GM12878 (cell line): Measurements from ENCODE around the gene UIMC1. TPM values are rescaled to one million over a fixed set of nuclear protein-coding genes. Genes with fewer than 3 reads are reported as not detected.

Experiments
- ATAC-seq: fragments of 200-7000 bp; cut with Tn5 transposase; 3 replicates; pipeline ENCODE4 v1.9.1; 2020; ENCODE audit warnings: mild to moderate bottlenecking, moderate library complexity
- BruUV-seq: library from RNA; stranded (reverse); fragments of 400-500 nt; replicated peaks from 2 replicates; lab custom pipeline; 2021; lab: Mats Ljungman, UMichigan
- CTCF ChIA-PET: fragments of 300-600 bp; sonication (Branson Sonifier 250); formaldehyde crosslinking; extraction: SDS; loops from one replicate; lab custom pipeline; 2021; ENCODE audit warnings: inconsistent platforms; lab: Yijun Ruan, JAX
- POLR2A ChIA-PET: fragments of 350-600 bp; formaldehyde crosslinking; extraction: SDS; loops from one replicate; lab custom pipeline; 2021; ENCODE audit warnings: inconsistent platforms; lab: Charles Lee
- RAD21 ChIA-PET: fragments of 300-600 bp; sonication (Branson Sonifier 250); formaldehyde crosslinking; loops from one replicate; lab custom pipeline; 2023; ENCODE audit warnings: antibody characterized with exemption; ENCODE audit not compliant: unreplicated experiment; lab: Charles Lee
- SMC1A ChIA-PET: fragments of 300-600 bp; sonication (Branson Sonifier 250); formaldehyde crosslinking; loops from one replicate; lab custom pipeline; 2023; ENCODE audit not compliant: unreplicated experiment, uncharacterized antibody; lab: Charles Lee
- DNase-seq: peaks from one replicate; pipeline ENCODE4 v3.0.0-alpha.2; 2011; ENCODE audit warnings: low read depth, low spot score
- FAIRE-seq: peaks from 3 replicates; lab custom pipeline; 2011; peaks lifted over from hg19 to GRCh38; lab: Jason Lieb, UNC
- H2AFZ ChIP-seq: 2 replicates; pipeline ENCODE4 v1.6.0; 2011; ENCODE audit warnings: low read depth, low read length, control low read depth; ENCODE audit not compliant: control insufficient read depth
- H3K27ac ChIP-seq: 2 replicates; pipeline ENCODE4 v1.5.1; 2011; ENCODE audit warnings: control low read depth; ENCODE audit not compliant: control insufficient read depth, insufficient read depth
- H3K27me3 ChIP-seq, 2 experiments: replicated peaks in 1 of 2; 2 replicates each; pipeline versions ENCODE4 v1.6.0 to v1.6.1; 2011; ENCODE audit warnings: low read length in 1 of 2; ENCODE audit not compliant: control insufficient read depth in 2 of 2, insufficient read depth in 2 of 2
- H3K36me3 ChIP-seq, 2 experiments: 2 replicates each; pipeline ENCODE4 v1.5.1; 2011; ENCODE audit warnings: low read length in 1 of 2; ENCODE audit not compliant: control insufficient read depth in 2 of 2, insufficient read depth in 2 of 2
- H3K4me1 ChIP-seq: 2 replicates; pipeline ENCODE4 v1.6.1; 2011; ENCODE audit warnings: mild to moderate bottlenecking, low read length, moderate library complexity, mixed read lengths; ENCODE audit not compliant: control insufficient read depth, insufficient read depth
- H3K4me2 ChIP-seq: 2 replicates; pipeline ENCODE4 v1.6.0; 2011; ENCODE audit warnings: control low read depth; ENCODE audit not compliant: control insufficient read depth, insufficient read depth
- H3K4me3 ChIP-seq: fragments of 200-600 bp; sonication (generic); 2 replicates; pipeline ENCODE4 v1.5.1; 2016
- H3K79me2 ChIP-seq: 2 replicates; pipeline ENCODE4 v1.6.0; 2011; ENCODE audit warnings: low read length; ENCODE audit not compliant: control insufficient read depth, insufficient read depth
- H3K9ac ChIP-seq: 2 replicates; pipeline ENCODE4 v1.8.0; 2011; ENCODE audit warnings: low read length, control low read depth, mixed read lengths; ENCODE audit not compliant: control insufficient read depth, insufficient read depth
- H3K9me3 ChIP-seq: replicated peaks from 3 replicates; pipeline ENCODE4 v1.5.1; 2011; ENCODE audit warnings: mild to moderate bottlenecking, low read length; ENCODE audit not compliant: control insufficient read depth, insufficient read depth
- H4K20me1 ChIP-seq: 2 replicates; pipeline ENCODE4 v1.6.0; 2011; ENCODE audit not compliant: control insufficient read depth, insufficient read depth
- ATF7 ChIP-seq: fragments of 450-650 bp; IDR thresholded peaks from 2 replicates; pipeline ENCODE4 v1.6.1; 2016; ENCODE audit warnings: low read depth, mild to moderate bottlenecking
- BCL3 ChIP-seq: IDR thresholded peaks from 2 replicates; pipeline ENCODE4 v1.6.1; 2011; ENCODE audit warnings: borderline replicate concordance, low read depth, mild to moderate bottlenecking, moderate library complexity, low read length; ENCODE audit not compliant: insufficient read depth, poor library complexity, severe bottlenecking
- BHLHE40 ChIP-seq, 2 experiments: fragments of 450-650 bp in 1 of 2; IDR thresholded peaks; 2 replicates each; pipeline ENCODE4 v1.6.1; 2011 to 2017; ENCODE audit warnings: low read depth in 2 of 2, borderline replicate concordance in 1 of 2, improper control_type of control experiment in 1 of 2, low read length in 1 of 2, mild to moderate bottlenecking in 1 of 2
- CREM ChIP-seq: IDR thresholded peaks from 2 replicates; pipeline ENCODE4 v1.6.1; 2014; ENCODE audit warnings: antibody characterized with exemption, low read depth
- IRF4 ChIP-seq: IDR thresholded peaks from 2 replicates; pipeline ENCODE4 v1.6.1; 2011; ENCODE audit warnings: low read depth, low read length
- NR2F1 ChIP-seq: fragments of 450-650 bp; conservative IDR thresholded peaks from 2 replicates; pipeline ENCODE4 v1.6.1; 2017; ENCODE audit warnings: mild to moderate bottlenecking
- PAX8 ChIP-seq: fragments of 450-650 bp; IDR thresholded peaks from 2 replicates; pipeline ENCODE4 v1.6.1; 2017; ENCODE audit warnings: mild to moderate bottlenecking, moderate library complexity
- POLR2AphosphoS2 ChIP-seq: IDR thresholded peaks from 2 replicates; pipeline ENCODE4 v1.6.1; 2011; ENCODE audit warnings: low read depth, mild to moderate bottlenecking, low read length, improper control_type of control experiment, moderate library complexity
- RB1 ChIP-seq: fragments of 450-650 bp; formaldehyde crosslinking; IDR thresholded peaks from 2 replicates; pipeline ENCODE4 v1.6.1; 2017; ENCODE audit warnings: mild to moderate bottlenecking, borderline replicate concordance
- RBBP5 ChIP-seq: fragments of 200-600 bp; sonication (generic); conservative IDR thresholded peaks from 2 replicates; pipeline ENCODE4 v1.6.1; 2016
- SIX5 ChIP-seq: IDR thresholded peaks from 2 replicates; pipeline ENCODE4 v1.6.1; 2011; ENCODE audit warnings: mild to moderate bottlenecking, low read depth, low read length, moderate library complexity; ENCODE audit not compliant: severe bottlenecking
- SMAD1 ChIP-seq: fragments of 450-650 bp; IDR thresholded peaks from 2 replicates; pipeline ENCODE4 v1.6.1; 2018; ENCODE audit warnings: mild to moderate bottlenecking, low read depth; ENCODE audit not compliant: partially characterized antibody
- SPI1 ChIP-seq: IDR thresholded peaks from 2 replicates; pipeline ENCODE4 v1.6.1; 2011; ENCODE audit warnings: low read depth, mild to moderate bottlenecking, low read length, moderate library complexity, borderline replicate concordance; ENCODE audit not compliant: insufficient read depth
- SUZ12 ChIP-seq: fragments of 200-600 bp; sonication (generic); IDR thresholded peaks from one replicate; pipeline ENCODE4 v1.6.1; 2018; ENCODE audit warnings: antibody characterized with exemption, mild to moderate bottlenecking; ENCODE audit not compliant: unreplicated experiment
- TCF3 ChIP-seq: IDR thresholded peaks from 2 replicates; pipeline ENCODE4 v1.6.1; 2012; ENCODE audit warnings: low read depth, mild to moderate bottlenecking, low read length, borderline replicate concordance; ENCODE audit not compliant: insufficient read depth
- WGBS: methylation state at CpG from one replicate; pipeline ENCODE4 v1.1.6; 2016; ENCODE audit warnings: low lambda C conversion rate; ENCODE audit not compliant: insufficient replicate concordance, insufficient coverage; ENCODE audit errors: missing lambda C conversion rate; 5-methylcytosine and 5-hydroxymethylcytosine counted together
- in situ Hi-C: fragments of 300-500 bp; cut with MboI; formaldehyde crosslinking; loops from 9 replicates; pipeline ENCODE4 v1.14.3; 2018; ENCODE audit warnings: mixed read lengths
- intact Hi-C: fragments of 100-400 bp; cut with micrococcal nuclease; formaldehyde crosslinking; loops from one replicate; pipeline ENCODE4 v1.14.2; 2022; ENCODE audit not compliant: unreplicated experiment
- polyA plus RNA-seq, 11 experiments: library from polyadenylated mRNA; depleted of rRNA in 4 of 11; unstranded in 6 of 11; stranded (reverse) in 5 of 11; fragments of >200 nt; fragmentation: Nextera tagmentation in 4 of 11; fragmentation: Illumina TruSeq in 1 of 11; extraction: Ambion mirVana in 4 of 11; extraction: Trizol in 1 of 11; gene quantifications; 1 replicate in 1 of 11; 2 replicates in 10 of 11; pipeline versions ENCODE4 v1.2.1 to v1.2.3, GENCODE V29; 2011 to 2016; ENCODE audit warnings: inconsistent platforms in 2 of 11, missing spikeins in 2 of 11, low read depth in 1 of 11
- total RNA-seq, 4 experiments: library from RNA; depleted of rRNA in 3 of 4; stranded (reverse); fragments of >200 nt in 3 of 4; fragmentation: Illumina TruSeq in 1 of 4; extraction: Trizol in 1 of 4; gene quantifications; 2 replicates each; pipeline versions ENCODE4 v1.2.1 to v1.2.3, GENCODE V29; 2013 to 2021

The UIMC1 gene
- total and polyA plus RNA-seq, 10 of the 15 experiments (the other 5 are each of a cell fraction or from before 2014, with no cell fraction given): 16.2 to 51.4 (median 32.7) TPM

- H3K4me3 ChIP-seq: no peak overlapping the region
- in situ Hi-C loops: no loop called here
- H2AFZ ChIP-seq: no peak overlapping the region
- no peaks in the 10 kb centered on the region; the same call in 2 of the 3 replicates for H3K9me3 ChIP-seq
- FAIRE-seq: no peak
- RAD21 ChIA-PET: interaction anchor here (1.1 kb wide), 1 partner anchor 206 kb away, joined by 4 read pairs; no protein-coding TSS in a partner anchor
- intact Hi-C loops: no loop called here
- BruUV-seq: no TSS peak
- TF ChIP-seq BCL3: no peak
- TF ChIP-seq SUZ12: no peak
- TF ChIP-seq BHLHE40 (IDR thresholded peaks at IDR 0.05; ENCODE audit: borderline replicate concordance in 1 of 2, low read depth in 2 of 2, low read length in 1 of 2): no peak
- no peak for TF ChIP-seq ATF7
- no peak for TF ChIP-seq RBBP5
- no peak for TF ChIP-seq NR2F1
- no peak for TF ChIP-seq POLR2AphosphoS2
- TF ChIP-seq CREM: no peak
- TF ChIP-seq RB1: no peak
- no peak for TF ChIP-seq IRF4
- no peak for TF ChIP-seq PAX8
- no peak for TF ChIP-seq SPI1
- no peak for TF ChIP-seq SMAD1
- TF ChIP-seq TCF3: no peak
- no peak for TF ChIP-seq SIX5
- TF ChIP-seq, all 136 proteins: peak for 0
- no peaks in the 10 kb centered on the region for H3K4me1 ChIP-seq
- no peak for ATAC-seq
- DNase-seq: no peak
- no peak overlapping the region for H3K4me2 ChIP-seq
- H3K27me3 ChIP-seq: peaks cover 3 to 4% of the 10 kb centered on the region in 2 experiments; a peak in 3 of 4 replicates
- H3K27ac ChIP-seq: no peak overlapping the region
- no peaks in the 10 kb centered on the region for H3K79me2 ChIP-seq
- ChIA-PET SMC1A (no interaction called here), POLR2A (no interaction called here), CTCF (interaction anchor here (1.2 kb wide), 1 partner anchor 205 kb away, joined by 4 read pairs; no protein-coding TSS in a partner anchor)
- WGBS: 14% methylated on average over 7 of the region's 7 CpGs
- no peaks in the 10 kb centered on the region for H3K36me3 ChIP-seq
- no peak overlapping the region for H3K9ac ChIP-seq
- H4K20me1 ChIP-seq: no peaks in the 10 kb centered on the region; the same call in 1 of the 2 replicates
Observed at GRCh38 chr5:176865964-176866363, 140.6 kb downstream of the UIMC1 start.
